Fibroblast of mammary gland (primary cell): Measurements from ENCODE around the gene KCP.

Experiments
- DNase-seq: peaks from one replicate; pipeline ENCODE4 v3.0.0-alpha.2; 2010; ENCODE audit warnings: low read depth
- H3K4me3 ChIP-seq: 2 replicates; pipeline ENCODE4 v1.5.1; 2011; ENCODE audit warnings: low read depth, mild to moderate bottlenecking, low read length, moderate library complexity; ENCODE audit not compliant: control insufficient read depth
- TF ChIP-seq, protein P1 (sequence below): conservative IDR thresholded peaks from 2 replicates; pipeline ENCODE4 v1.5.1; 2011; ENCODE audit warnings: low read depth, low read length, inconsistent platforms; ENCODE audit not compliant: control insufficient read depth, insufficient read depth

The KCP gene

DNA sequence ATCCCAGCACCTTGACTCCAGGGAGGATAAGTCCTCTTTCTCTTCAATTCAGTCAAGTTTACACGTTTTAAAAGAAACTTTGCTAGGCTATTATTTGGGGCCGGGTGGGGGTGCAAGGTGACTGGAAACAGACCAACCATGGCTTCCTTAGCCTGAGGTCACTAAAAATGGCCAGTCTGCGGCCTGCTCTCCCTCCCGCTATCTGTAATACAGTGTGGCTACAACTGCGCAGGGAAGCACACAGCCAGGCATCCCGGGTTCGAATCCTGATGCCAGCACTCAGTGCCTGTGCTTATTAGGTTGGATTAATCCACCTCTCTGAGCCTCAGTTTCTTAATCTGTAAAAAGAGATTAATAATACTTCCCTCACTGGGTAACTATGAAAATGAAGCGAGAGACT is 28.4 kb downstream of the KCP start:
- TF ChIP-seq, protein P1, sequence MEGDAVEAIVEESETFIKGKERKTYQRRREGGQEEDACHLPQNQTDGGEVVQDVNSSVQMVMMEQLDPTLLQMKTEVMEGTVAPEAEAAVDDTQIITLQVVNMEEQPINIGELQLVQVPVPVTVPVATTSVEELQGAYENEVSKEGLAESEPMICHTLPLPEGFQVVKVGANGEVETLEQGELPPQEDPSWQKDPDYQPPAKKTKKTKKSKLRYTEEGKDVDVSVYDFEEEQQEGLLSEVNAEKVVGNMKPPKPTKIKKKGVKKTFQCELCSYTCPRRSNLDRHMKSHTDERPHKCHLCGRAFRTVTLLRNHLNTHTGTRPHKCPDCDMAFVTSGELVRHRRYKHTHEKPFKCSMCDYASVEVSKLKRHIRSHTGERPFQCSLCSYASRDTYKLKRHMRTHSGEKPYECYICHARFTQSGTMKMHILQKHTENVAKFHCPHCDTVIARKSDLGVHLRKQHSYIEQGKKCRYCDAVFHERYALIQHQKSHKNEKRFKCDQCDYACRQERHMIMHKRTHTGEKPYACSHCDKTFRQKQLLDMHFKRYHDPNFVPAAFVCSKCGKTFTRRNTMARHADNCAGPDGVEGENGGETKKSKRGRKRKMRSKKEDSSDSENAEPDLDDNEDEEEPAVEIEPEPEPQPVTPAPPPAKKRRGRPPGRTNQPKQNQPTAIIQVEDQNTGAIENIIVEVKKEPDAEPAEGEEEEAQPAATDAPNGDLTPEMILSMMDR, result no peak
- no peak for DNase-seq

DNA sequence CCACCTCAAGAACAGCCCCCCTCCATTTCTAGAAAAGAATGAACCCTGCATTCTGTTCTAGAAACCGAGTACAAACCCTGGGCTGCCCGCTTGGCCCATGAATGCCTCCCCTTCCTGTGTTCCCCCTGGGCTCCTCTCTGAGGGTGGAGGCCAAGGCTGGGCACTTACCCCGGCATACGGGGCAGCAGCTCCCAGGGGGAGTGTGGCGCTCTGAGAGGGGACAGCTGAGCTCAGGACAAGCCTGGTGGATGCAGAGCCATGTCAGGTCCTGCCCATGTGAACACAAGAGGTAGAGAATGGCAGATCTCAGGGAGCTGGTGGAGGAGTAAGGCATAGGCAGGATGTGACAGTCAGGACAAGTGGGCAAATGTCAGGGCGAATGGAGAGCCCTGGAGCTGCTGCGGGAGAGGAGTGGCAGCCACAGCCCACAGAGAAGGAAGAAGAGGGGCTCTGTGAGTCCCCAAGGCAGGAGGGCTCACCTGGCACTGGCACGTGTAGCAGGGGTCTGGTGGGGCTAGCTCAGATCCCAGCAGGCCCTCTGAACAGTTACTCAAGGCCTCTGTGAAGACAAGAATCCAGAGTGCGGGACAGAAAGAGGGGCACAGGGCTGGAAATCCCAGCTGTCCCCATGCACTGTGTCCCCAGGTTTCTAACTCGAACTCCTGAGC is 28.9 kb downstream of the KCP start:
- TF ChIP-seq, protein P1, result no peak
- no peak for DNase-seq
- H3K4me3 ChIP-seq, result no peak overlapping the region

More for the DNA sequence above, 28.4 kb downstream of the KCP start:
- H3K4me3 ChIP-seq, result no peak overlapping the region

DNA sequence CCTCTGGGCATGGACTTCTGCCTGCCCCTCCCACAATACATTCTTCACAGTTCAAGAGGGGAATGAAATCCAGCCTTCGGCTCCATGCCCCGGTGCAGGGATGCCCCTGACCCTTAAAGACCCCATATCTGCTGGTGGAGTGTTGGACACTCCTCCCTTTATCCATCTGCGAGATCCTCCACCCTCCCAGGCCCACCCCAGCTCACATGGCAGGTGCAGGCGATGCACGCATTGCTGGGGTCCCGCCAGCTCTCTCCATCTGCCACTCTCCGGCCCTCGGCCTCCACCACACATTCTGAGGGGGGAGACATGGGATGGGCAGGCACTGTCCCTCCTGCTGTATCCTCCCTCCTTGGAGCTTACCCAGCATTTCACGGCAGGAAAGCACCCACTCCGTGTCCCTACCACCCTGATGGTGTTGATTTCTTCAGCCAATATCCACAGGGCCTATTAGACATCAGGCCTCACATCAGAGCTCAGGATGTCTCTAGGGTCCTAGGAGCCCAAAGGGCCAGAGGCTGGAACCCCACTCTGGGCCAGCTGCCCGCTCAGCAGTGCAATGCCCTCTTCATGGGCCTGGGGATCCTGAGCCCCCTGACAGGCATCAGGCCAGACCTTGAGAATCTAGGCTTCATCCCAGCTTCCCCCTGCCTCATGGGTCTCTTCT is 29.6 kb downstream of the KCP start:
- TF ChIP-seq, protein P1, result no peak
- no peak overlapping the region for H3K4me3 ChIP-seq
- DNase-seq, result no peak

DNA sequence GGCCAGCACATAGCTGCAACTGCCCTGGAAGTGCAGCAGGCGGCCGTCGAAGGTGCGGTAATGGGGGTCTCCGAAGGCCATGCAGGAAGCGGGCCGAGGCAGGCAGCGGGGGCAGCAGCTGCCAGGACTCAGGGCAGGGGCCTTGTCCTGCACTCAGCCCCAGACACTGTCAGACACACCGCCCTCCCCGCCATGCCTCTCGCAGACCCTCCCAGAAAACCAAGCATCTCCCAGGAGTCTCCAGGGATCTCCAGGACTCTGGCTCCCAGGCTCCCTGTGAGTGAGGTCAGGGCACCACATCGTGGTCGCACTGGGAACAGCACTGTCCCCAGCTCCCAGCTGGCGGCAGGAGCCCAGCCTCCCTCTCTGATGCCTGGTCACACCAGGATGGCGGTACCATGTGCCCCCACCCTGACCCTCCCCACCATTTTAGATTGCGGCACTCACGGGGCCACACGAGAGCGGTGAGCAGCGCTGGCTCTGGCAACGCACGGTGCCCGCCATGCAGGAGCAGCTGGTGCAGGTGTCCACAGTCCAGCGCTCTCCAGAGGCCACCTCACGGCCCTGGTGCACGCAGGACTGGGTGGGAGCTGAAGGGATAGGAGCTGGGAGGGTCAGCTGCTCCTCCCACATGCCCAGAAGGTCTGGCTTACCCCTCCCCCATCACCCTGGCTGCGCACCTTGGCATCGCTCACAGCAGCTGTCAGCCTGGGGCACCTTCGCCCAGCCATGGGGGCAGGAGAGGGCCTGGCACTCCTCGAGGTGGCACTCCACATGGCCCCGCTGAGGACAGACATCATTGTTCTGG is 30.4 kb downstream of the KCP start:
- peak; percentile 58 for DNase-seq
- no peak overlapping the region for H3K4me3 ChIP-seq
- TF ChIP-seq, protein P1, result peak; percentile 74

DNA sequence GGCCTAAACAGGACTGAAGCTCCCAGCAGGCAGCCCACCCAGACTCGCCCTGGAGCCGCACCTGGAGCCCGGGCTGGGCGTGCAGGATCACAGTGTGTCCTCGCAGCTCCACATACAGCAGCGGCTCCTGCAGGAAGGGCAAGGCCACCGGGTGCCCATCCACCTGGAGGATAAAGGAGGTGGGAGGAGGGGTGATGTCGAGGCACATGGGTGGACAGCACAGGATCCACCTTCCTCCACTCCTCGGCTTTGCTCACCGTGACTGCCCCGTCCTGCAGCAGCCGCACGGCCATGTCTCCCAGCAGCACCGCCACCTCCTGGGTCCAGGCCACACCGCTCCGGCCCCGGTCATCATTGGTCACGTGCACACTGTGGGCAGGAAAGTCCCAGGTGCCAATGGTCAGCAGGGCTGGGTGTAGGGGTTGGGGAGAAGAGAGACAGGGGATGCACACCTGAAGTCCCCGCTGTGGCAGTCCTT is 31.0 kb downstream of the KCP start:
- no peak for DNase-seq
- H3K4me3 ChIP-seq, result no peak overlapping the region
- TF ChIP-seq, protein P1, result no peak

DNA sequence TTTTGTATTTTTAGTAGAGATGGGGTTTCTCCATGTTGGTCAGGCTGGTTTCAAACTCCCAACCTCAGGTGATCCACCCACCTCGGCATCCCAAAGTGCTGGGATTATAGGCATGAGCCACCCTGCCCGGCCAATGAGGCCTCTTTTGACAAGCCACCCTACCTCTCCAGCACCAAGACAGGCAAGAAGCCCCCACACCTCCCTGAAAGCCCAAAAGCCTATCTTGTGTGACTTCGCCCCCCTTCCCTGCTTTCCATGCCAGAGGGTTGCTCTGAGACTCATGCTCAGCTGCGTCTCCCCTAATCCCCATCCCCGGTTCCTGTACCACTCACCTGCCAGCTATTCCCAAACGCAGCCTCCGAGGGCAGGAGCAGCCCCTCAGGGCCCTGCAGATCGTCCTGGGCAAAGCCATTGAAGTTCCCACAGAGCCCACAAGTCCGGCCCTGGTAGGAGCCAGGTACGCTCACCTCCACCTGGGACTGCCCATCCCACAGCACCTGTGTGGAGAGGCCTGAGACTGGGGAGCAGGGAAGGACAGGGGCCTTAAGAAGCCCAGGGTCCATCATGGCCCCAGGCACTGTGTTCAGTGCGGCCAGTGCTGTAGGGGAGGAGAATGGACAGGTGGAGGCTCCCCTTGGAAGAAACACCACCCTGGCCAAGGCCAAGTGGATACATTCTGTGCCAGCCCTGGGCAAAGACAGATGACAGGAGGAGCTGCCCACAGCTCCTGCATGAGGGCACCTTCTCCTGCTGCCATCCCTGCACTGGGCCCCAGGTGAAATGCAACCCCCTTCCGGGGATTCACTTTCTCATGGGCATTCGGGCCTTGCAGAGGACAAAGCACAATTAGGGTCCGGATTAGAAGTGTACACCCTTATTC is 32.0 kb downstream of the KCP start:
- TF ChIP-seq, protein P1, result no peak

More for the DNA sequence above, 32.0 kb downstream of the KCP start:
- no peak for DNase-seq
- no peak overlapping the region for H3K4me3 ChIP-seq
